GM23338 (cell line): Measurements from ENCODE around the gene TRPC5OS. TPM values are rescaled to one million over a fixed set of nuclear protein-coding genes. Genes with fewer than 3 reads are reported as not detected.

ENCODE experiments used
- ATAC-seq: fragments of 200-7000 bp; cut with Tn5 transposase; 3 replicates; pipeline ENCODE4 v1.9.1; 2020
- DNase-seq: peaks from one replicate; pipeline ENCODE4 v3.0.0-alpha.2; 2015; ENCODE audit warnings: low spot score
- H2AFZ ChIP-seq: fragments of 200-600 bp; sonication (generic); 2 replicates; pipeline ENCODE4 v1.8.0; 2016; ENCODE audit warnings: antibody characterized with exemption, mild to moderate bottlenecking, moderate library complexity
- H3F3A ChIP-seq: fragments of 200-600 bp; sonication (generic); replicated peaks from 2 replicates; pipeline ENCODE4 v1.8.0; 2017; ENCODE audit warnings: antibody characterized with exemption, mixed run types, low read depth
- H3K27ac ChIP-seq: fragments of 200-600 bp; sonication (generic); 2 replicates; pipeline ENCODE4 v1.6.1; 2016; ENCODE audit warnings: low read depth
- H3K27me3 ChIP-seq: fragments of 200-600 bp; sonication (generic); 2 replicates; pipeline ENCODE4 v1.8.0; 2016; ENCODE audit warnings: mild to moderate bottlenecking, mixed run types, moderate library complexity; ENCODE audit not compliant: insufficient read depth
- H3K36me3 ChIP-seq: fragments of 200-600 bp; sonication (generic); 2 replicates; pipeline ENCODE4 v1.8.0; 2016; ENCODE audit warnings: mild to moderate bottlenecking; ENCODE audit not compliant: insufficient read depth
- H3K4me1 ChIP-seq: fragments of 200-600 bp; sonication (generic); 2 replicates; pipeline ENCODE4 v1.8.0; 2016; ENCODE audit warnings: mild to moderate bottlenecking, moderate library complexity; ENCODE audit not compliant: insufficient read depth
- H3K4me2 ChIP-seq: fragments of 200-600 bp; sonication (generic); 2 replicates; pipeline ENCODE4 v1.7.1; 2017; ENCODE audit warnings: mixed run types
- H3K4me3 ChIP-seq: fragments of 200-600 bp; sonication (generic); 2 replicates; pipeline ENCODE4 v1.6.1; 2016; ENCODE audit warnings: mixed run types
- H3K79me2 ChIP-seq: fragments of 200-600 bp; sonication (generic); replicated peaks from 2 replicates; pipeline ENCODE4 v1.8.0; 2017; ENCODE audit warnings: mild to moderate bottlenecking; ENCODE audit not compliant: insufficient read depth
- H3K9me2 ChIP-seq: fragments of 200-600 bp; sonication (generic); 2 replicates; pipeline ENCODE4 v1.8.0; 2017; ENCODE audit not compliant: insufficient read depth
- H4K20me1 ChIP-seq: fragments of 200-600 bp; sonication (generic); replicated peaks from 2 replicates; pipeline ENCODE4 v1.8.0; 2017; ENCODE audit warnings: mild to moderate bottlenecking; ENCODE audit not compliant: insufficient read depth
- H3K27ac Mint-ChIP-seq: 2 replicates; pipeline ENCODE4 v1.8.0; 2020; ENCODE audit warnings: inconsistent platforms, mild to moderate bottlenecking, moderate library complexity, mixed read lengths
- H3K27me3 Mint-ChIP-seq: 3 replicates; pipeline ENCODE4 v1.8.0; 2022; ENCODE audit warnings: low read depth, mild to moderate bottlenecking, moderate library complexity, mixed read lengths, inconsistent platforms; ENCODE audit not compliant: insufficient read depth, poor library complexity
- H3K36me3 Mint-ChIP-seq: 3 replicates; pipeline ENCODE4 v1.8.0; 2021; ENCODE audit warnings: low read depth, mild to moderate bottlenecking, inconsistent platforms, moderate library complexity, mixed read lengths
- H3K4me1 Mint-ChIP-seq: 3 replicates; pipeline ENCODE4 v1.8.0; 2020; ENCODE audit warnings: mild to moderate bottlenecking, inconsistent platforms, mixed read lengths
- H3K4me3 Mint-ChIP-seq: 3 replicates; pipeline ENCODE4 v1.8.0; 2021; ENCODE audit warnings: moderate library complexity, mild to moderate bottlenecking, inconsistent platforms, mixed read lengths
- H3K9me3 Mint-ChIP-seq: 3 replicates; pipeline ENCODE4 v1.8.0; 2020; ENCODE audit warnings: moderate library complexity, mild to moderate bottlenecking, inconsistent platforms, mixed read lengths
- EZH2phosphoT487 ChIP-seq: fragments of 200-600 bp; sonication (generic); IDR thresholded peaks from one replicate; pipeline ENCODE4 v1.8.1; 2018; ENCODE audit warnings: antibody characterized with exemption; ENCODE audit not compliant: unreplicated experiment
- JUNB ChIP-seq: IDR thresholded peaks from one replicate; pipeline ENCODE4 v1.6.1; 2016; ENCODE audit warnings: antibody characterized with exemption; ENCODE audit not compliant: unreplicated experiment
- NANOG ChIP-seq: IDR thresholded peaks from 2 replicates; pipeline ENCODE4 v1.6.1; 2016; ENCODE audit warnings: antibody characterized with exemption, borderline replicate concordance
- STAT1 ChIP-seq: IDR thresholded peaks from one replicate; pipeline ENCODE4 v1.6.1; 2016; ENCODE audit warnings: antibody characterized with exemption; ENCODE audit not compliant: unreplicated experiment
- ZNF331 ChIP-seq: fragments of 250-450 bp; sonication (Bioruptor Pico); IDR thresholded peaks from 2 replicates; pipeline ENCODE4 v1.5.0; 2020; ENCODE audit warnings: low read depth, mild to moderate bottlenecking, moderate library complexity
- ZNF462 ChIP-seq: fragments of 250-450 bp; sonication (Bioruptor Pico); IDR thresholded peaks from 2 replicates; pipeline ENCODE4 v1.5.0; 2020; ENCODE audit warnings: mild to moderate bottlenecking, moderate library complexity
- polyA plus RNA-seq: library from polyadenylated mRNA; unstranded; fragments of >200 nt; fragmentation: Nextera tagmentation; extraction: Ambion mirVana; gene quantifications from 2 replicates; pipeline ENCODE4 v1.2.1, GENCODE V29; 2016
- total RNA-seq: library from RNA; depleted of rRNA; stranded (reverse); fragments of >200 nt; shearing (Covaris generic); gene quantifications from 2 replicates; pipeline ENCODE4 v1.2.3, GENCODE V29; 2014
- TF ChIP-seq, protein P1 (sequence below): IDR thresholded peaks from one replicate; pipeline ENCODE4 v1.6.1; 2018; ENCODE audit warnings: antibody characterized with exemption; ENCODE audit not compliant: unreplicated experiment

The TRPC5OS gene
- total and polyA plus RNA-seq, 2 experiments from 2014 or later, result not detected

DNA sequence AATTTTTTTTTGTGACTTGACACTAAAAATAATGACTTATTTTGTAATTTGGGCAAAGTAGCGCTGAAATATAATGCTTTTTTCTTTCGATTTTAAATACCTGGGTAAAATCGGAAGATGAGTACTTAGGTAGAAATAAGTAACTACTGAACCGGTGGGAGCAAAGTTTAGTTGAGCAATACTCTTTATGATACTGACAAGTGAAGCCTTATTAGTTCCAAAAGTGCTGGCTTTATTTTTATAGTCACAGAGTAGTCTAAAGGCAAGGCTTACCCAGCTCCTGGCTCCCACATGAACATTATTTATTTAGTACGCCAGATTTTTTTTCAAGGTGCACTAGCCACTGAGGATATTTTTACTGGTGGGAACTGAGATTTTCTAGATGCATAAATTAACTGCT, 14.4 kb upstream of the TRPC5OS start (continued):
- TF ChIP-seq ZNF462 (CRISPR knock-in tag) (no peak), STAT1 (no peak), NANOG (no peak), JUNB (no peak)
- TF ChIP-seq, protein P1, sequence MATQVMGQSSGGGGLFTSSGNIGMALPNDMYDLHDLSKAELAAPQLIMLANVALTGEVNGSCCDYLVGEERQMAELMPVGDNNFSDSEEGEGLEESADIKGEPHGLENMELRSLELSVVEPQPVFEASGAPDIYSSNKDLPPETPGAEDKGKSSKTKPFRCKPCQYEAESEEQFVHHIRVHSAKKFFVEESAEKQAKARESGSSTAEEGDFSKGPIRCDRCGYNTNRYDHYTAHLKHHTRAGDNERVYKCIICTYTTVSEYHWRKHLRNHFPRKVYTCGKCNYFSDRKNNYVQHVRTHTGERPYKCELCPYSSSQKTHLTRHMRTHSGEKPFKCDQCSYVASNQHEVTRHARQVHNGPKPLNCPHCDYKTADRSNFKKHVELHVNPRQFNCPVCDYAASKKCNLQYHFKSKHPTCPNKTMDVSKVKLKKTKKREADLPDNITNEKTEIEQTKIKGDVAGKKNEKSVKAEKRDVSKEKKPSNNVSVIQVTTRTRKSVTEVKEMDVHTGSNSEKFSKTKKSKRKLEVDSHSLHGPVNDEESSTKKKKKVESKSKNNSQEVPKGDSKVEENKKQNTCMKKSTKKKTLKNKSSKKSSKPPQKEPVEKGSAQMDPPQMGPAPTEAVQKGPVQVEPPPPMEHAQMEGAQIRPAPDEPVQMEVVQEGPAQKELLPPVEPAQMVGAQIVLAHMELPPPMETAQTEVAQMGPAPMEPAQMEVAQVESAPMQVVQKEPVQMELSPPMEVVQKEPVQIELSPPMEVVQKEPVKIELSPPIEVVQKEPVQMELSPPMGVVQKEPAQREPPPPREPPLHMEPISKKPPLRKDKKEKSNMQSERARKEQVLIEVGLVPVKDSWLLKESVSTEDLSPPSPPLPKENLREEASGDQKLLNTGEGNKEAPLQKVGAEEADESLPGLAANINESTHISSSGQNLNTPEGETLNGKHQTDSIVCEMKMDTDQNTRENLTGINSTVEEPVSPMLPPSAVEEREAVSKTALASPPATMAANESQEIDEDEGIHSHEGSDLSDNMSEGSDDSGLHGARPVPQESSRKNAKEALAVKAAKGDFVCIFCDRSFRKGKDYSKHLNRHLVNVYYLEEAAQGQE, result no peak

DNA sequence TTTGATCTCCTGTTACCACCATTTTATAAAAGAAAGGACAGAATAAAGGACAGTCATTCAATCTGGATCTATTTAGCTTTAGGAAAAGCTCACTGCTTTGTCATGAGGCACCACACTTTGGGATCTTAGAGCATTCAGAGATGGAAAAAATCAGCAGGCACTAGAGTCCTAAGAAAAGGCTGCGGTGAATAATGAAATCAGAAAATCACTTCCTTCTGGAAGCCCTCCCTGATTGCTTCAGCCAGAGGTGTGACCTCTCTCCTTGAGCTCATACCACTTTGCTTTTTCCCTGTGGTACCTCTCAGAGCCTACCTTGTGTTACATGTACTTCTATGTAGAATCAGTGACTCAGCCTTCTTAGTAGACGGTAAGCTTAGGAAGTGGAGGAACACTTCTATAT, 8.7 kb upstream of the TRPC5OS start:
- Histone ChIP-seq H2AFZ (no peak overlapping the region), H4K20me1 (no peaks in the 10 kb centered on the region), H3K9me2 (no peaks in the 10 kb centered on the region), H3F3A (no peaks in the 10 kb centered on the region), H3K4me3 (no peak overlapping the region), H3K27me3 (no peaks in the 10 kb centered on the region), H3K4me2 (no peak overlapping the region), H3K4me1 (no peaks in the 10 kb centered on the region; the same call in 1 of the 2 replicates), H3K36me3 (no peaks in the 10 kb centered on the region), H3K27ac (no peak overlapping the region), H3K79me2 (no peaks in the 10 kb centered on the region)
- Mint-ChIP-seq H3K4me1 (peaks cover 13% of the 10 kb centered on the region), H3K27me3 (no peaks in the 10 kb centered on the region), H3K9me3 (no peaks in the 10 kb centered on the region), H3K36me3 (no peaks in the 10 kb centered on the region), H3K27ac (no peak overlapping the region), H3K4me3 (no peak overlapping the region)
- TF ChIP-seq EZH2phosphoT487 (no peak), NANOG (no peak), STAT1 (no peak), ZNF331 (CRISPR knock-in tag) (no peak)
- ATAC-seq (no peak), DNase-seq (no peak)
